H1 (cell line): ENCODE measurements around the gene ADAMTS17. TPM values are rescaled to one million over a fixed set of nuclear protein-coding genes. Genes with fewer than 3 reads are reported as not detected.

Experiments used
- CTCF ChIA-PET: fragments of 300-600 bp; sonication (Branson Sonifier 250); formaldehyde crosslinking; loops from one replicate; lab custom pipeline; 2021; ENCODE audit not compliant: partially characterized antibody; lab: Charles Lee
- POLR2A ChIA-PET: fragments of 300-600 bp; sonication (Branson Sonifier 250); formaldehyde crosslinking; loops from one replicate; lab custom pipeline; 2021; ENCODE audit warnings: inconsistent platforms; ENCODE audit not compliant: partially characterized antibody; lab: Charles Lee
- DNase-seq, 2 experiments: peaks; one replicate each; pipeline versions ENCODE4 v3.0.0 to v3.0.0-alpha.2; 2010 to 2022; ENCODE audit warnings: low spot score in 2 of 2, low read depth in 1 of 2, mixed read lengths in 1 of 2
- FAIRE-seq: peaks from 2 replicates; lab custom pipeline; 2011; peaks lifted over from hg19 to GRCh38; lab: Jason Lieb, UNC
- H2AFZ ChIP-seq: 2 replicates; pipeline ENCODE4 v1.8.1; 2012; ENCODE audit warnings: low read length, inconsistent platforms
- H2AK5ac ChIP-seq: 2 replicates; pipeline ENCODE4 v1.6.1; 2013; ENCODE audit warnings: low read depth, low read length
- H2BK120ac ChIP-seq: replicated peaks from 2 replicates; pipeline ENCODE3; 2013; ENCODE audit warnings: low read depth, low read length, inconsistent platforms
- H2BK12ac ChIP-seq: 2 replicates; pipeline ENCODE4 v1.6.1; 2013; ENCODE audit warnings: low read depth, low read length
- H2BK15ac ChIP-seq: 2 replicates; pipeline ENCODE4 v1.6.1; 2013; ENCODE audit warnings: low read length
- H2BK20ac ChIP-seq: 2 replicates; pipeline ENCODE4 v1.6.1; 2013; ENCODE audit warnings: low read length
- H2BK5ac ChIP-seq: 2 replicates; pipeline ENCODE4 v1.6.1; 2013; ENCODE audit warnings: low read depth, low read length
- H3K14ac ChIP-seq: 2 replicates; pipeline ENCODE4 v1.6.1; 2013; ENCODE audit warnings: inconsistent platforms; ENCODE audit not compliant: insufficient read length
- H3K18ac ChIP-seq: 2 replicates; pipeline ENCODE4 v1.6.1; 2013; ENCODE audit warnings: low read length; ENCODE audit errors: extremely low read depth
- H3K23ac ChIP-seq: 2 replicates; pipeline ENCODE4 v1.6.1; 2013; ENCODE audit warnings: inconsistent platforms; ENCODE audit not compliant: insufficient read length
- H3K23me2 ChIP-seq: 2 replicates; pipeline ENCODE4 v1.6.1; 2013; ENCODE audit warnings: low read depth, low read length
- H3K27ac ChIP-seq: 2 replicates; pipeline ENCODE4 v1.6.1; 2011; ENCODE audit warnings: low read depth, low read length, inconsistent platforms
- H3K27me3 ChIP-seq, 4 experiments: replicated peaks in 1 of 4; 1 replicate in 1 of 4; 2 replicates in 3 of 4; pipeline versions ENCODE4 v1.6.1 to v1.8.1; 2011 to 2013; ENCODE audit warnings: low read length in 3 of 4, mild to moderate bottlenecking in 3 of 4, inconsistent platforms in 2 of 4, mixed read lengths in 2 of 4, moderate library complexity in 1 of 4; ENCODE audit not compliant: control insufficient read depth in 3 of 4, insufficient read depth in 3 of 4; ENCODE audit errors: extremely low read depth in 1 of 4
- H3K36me3 ChIP-seq, 4 experiments: 2 replicates each; pipeline versions ENCODE4 v1.6.1 to v1.8.1; 2011 to 2013; ENCODE audit warnings: mild to moderate bottlenecking in 4 of 4, low read length in 3 of 4, moderate library complexity in 2 of 4, control low read depth in 1 of 4, inconsistent platforms in 1 of 4; ENCODE audit not compliant: insufficient read depth in 4 of 4, control insufficient read depth in 2 of 4
- H3K4ac ChIP-seq: replicated peaks from 2 replicates; pipeline ENCODE3; 2013; ENCODE audit warnings: low read length, low read depth, mixed read lengths, inconsistent platforms; ENCODE audit not compliant: insufficient read length
- H3K4me1 ChIP-seq, 4 experiments: replicated peaks in 1 of 4; 1 replicate in 1 of 4; 2 replicates in 3 of 4; pipeline versions ENCODE4 v1.6.1 to v1.8.1; 2011 to 2013; ENCODE audit warnings: low read length in 3 of 4, inconsistent platforms in 2 of 4, mixed read lengths in 1 of 4; ENCODE audit not compliant: insufficient read depth in 4 of 4, control insufficient read depth in 3 of 4
- H3K4me2 ChIP-seq, 2 experiments: 2 replicates each; pipeline versions ENCODE4 v1.6.1 to v1.8.1; 2011 to 2013; ENCODE audit warnings: low read depth in 2 of 2, low read length in 2 of 2, control low read depth in 1 of 2, inconsistent platforms in 1 of 2, mild to moderate bottlenecking in 1 of 2; ENCODE audit not compliant: insufficient read depth in 1 of 2
- H3K4me3 ChIP-seq, 4 experiments: fragments of 200-600, 300-600 bp in 1 of 4; sonication (generic), shearing (Covaris generic), sonication (Bioruptor Twin) in 1 of 4; 2 replicates each; pipeline versions ENCODE4 v1.5.1 to v1.8.1; 2011 to 2016; ENCODE audit warnings: low read length in 4 of 4, low read depth in 3 of 4, control low read depth in 2 of 4, inconsistent platforms in 2 of 4, mild to moderate bottlenecking in 2 of 4, mixed read lengths in 1 of 4, moderate library complexity in 1 of 4; ENCODE audit not compliant: insufficient read depth in 2 of 4; ENCODE audit errors: extremely low read depth in 1 of 4
- H3K56ac ChIP-seq: replicated peaks from 2 replicates; pipeline ENCODE3; 2013; ENCODE audit warnings: low read depth, mild to moderate bottlenecking, mixed read lengths, low read length, inconsistent platforms; ENCODE audit not compliant: insufficient read length
- H3K79me1 ChIP-seq: 2 replicates; pipeline ENCODE4 v1.6.1; 2013; ENCODE audit warnings: low read depth, low read length, control low read depth
- H3K79me2 ChIP-seq, 2 experiments: 2 replicates each; pipeline versions ENCODE4 v1.6.1 to v1.8.1; 2012 to 2013; ENCODE audit warnings: low read length in 2 of 2, mild to moderate bottlenecking in 2 of 2, inconsistent platforms in 1 of 2; ENCODE audit not compliant: insufficient read depth in 2 of 2, control insufficient read depth in 1 of 2
- H3K9ac ChIP-seq, 4 experiments: replicated peaks in 1 of 4; 1 replicate in 1 of 4; 2 replicates in 3 of 4; pipeline versions ENCODE4 v1.6.1 to v1.8.1; 2011 to 2013; ENCODE audit warnings: low read depth in 3 of 4, low read length in 3 of 4, control low read depth in 2 of 4, mild to moderate bottlenecking in 2 of 4, moderate library complexity in 2 of 4, inconsistent platforms in 1 of 4; ENCODE audit errors: extremely low read depth in 1 of 4
- H3K9me3 ChIP-seq, 2 experiments: 2 replicates each; pipeline versions ENCODE4 v1.6.1 to v1.8.1; 2012 to 2013; ENCODE audit warnings: mild to moderate bottlenecking in 2 of 2, moderate library complexity in 2 of 2, control low read depth in 1 of 2, inconsistent platforms in 1 of 2, low read depth in 1 of 2, low read length in 1 of 2, mixed read lengths in 1 of 2; ENCODE audit not compliant: insufficient read depth in 2 of 2
- H4K20me1 ChIP-seq, 2 experiments: replicated peaks in 1 of 2; 2 replicates each; pipeline versions ENCODE3 to v1.8.1; 2011 to 2013; ENCODE audit warnings: inconsistent platforms in 2 of 2, low read length in 2 of 2, mild to moderate bottlenecking in 1 of 2; ENCODE audit not compliant: insufficient read depth in 2 of 2, control insufficient read depth in 1 of 2
- H4K5ac ChIP-seq: 2 replicates; pipeline ENCODE4 v1.6.1; 2013; ENCODE audit warnings: low read length, low read depth, mixed read lengths, inconsistent platforms; ENCODE audit not compliant: insufficient read length
- H4K8ac ChIP-seq: 2 replicates; pipeline ENCODE4 v1.8.0; 2013; ENCODE audit warnings: mild to moderate bottlenecking, moderate library complexity, low read length, inconsistent platforms; ENCODE audit not compliant: insufficient read depth; ENCODE audit errors: extremely low read depth
- H4K91ac ChIP-seq: replicated peaks from 2 replicates; pipeline ENCODE3; 2013; ENCODE audit warnings: low read length, mixed read lengths, inconsistent platforms; ENCODE audit not compliant: insufficient read length
- RFX5 ChIP-seq: IDR thresholded peaks from 2 replicates; pipeline ENCODE4 v1.6.1; 2011; ENCODE audit warnings: low read depth, low read length, improper control_type of control experiment, borderline replicate concordance
- SP4 ChIP-seq: IDR thresholded peaks from 2 replicates; pipeline ENCODE4 v1.6.1; 2012; ENCODE audit warnings: low read length, inconsistent platforms
- WGBS, 2 experiments: shearing (Covaris generic) in 1 of 2; methylation state at CpG; one replicate each; pipeline versions ENCODE4 v1.1.6 to v1.1.7; 2013 to 2015; ENCODE audit warnings: low lambda C conversion rate in 2 of 2, mixed read lengths in 2 of 2, inconsistent platforms in 1 of 2, low coverage in 1 of 2, missing lambda C conversion rate in 1 of 2; ENCODE audit not compliant: insufficient replicate concordance in 2 of 2, insufficient coverage in 1 of 2, insufficient read length in 1 of 2; ENCODE audit errors: extremely low coverage in 1 of 2, missing lambda C conversion rate in 1 of 2; 5-methylcytosine and 5-hydroxymethylcytosine counted together
- polyA plus RNA-seq, 7 experiments: library from polyadenylated mRNA; depleted of rRNA in 3 of 7; stranded (reverse) in 5 of 7; unstranded in 2 of 7; fragments of >200 nt in 5 of 7; fragments of 200-250 nt in 2 of 7; gene quantifications; 1 replicate in 5 of 7; 2 replicates in 1 of 7; 4 replicates in 1 of 7; pipeline versions ENCODE4 v1.2.1 to v1.2.3, GENCODE V29; 2011 to 2013; ENCODE audit warnings: missing spikeins in 2 of 7, mixed read lengths in 2 of 7
- total RNA-seq: library from RNA; stranded (reverse); fragmentation: NEBNext Ultra II Directional; extraction: Animal tissue kit (Norgen Biotek cat#: 25700); gene quantifications from 2 replicates; pipeline ENCODE4 v1.2.1, GENCODE V29; 2021

The ADAMTS17 gene
- total and polyA plus RNA-seq, 2 of the 8 experiments (the other 6 are each of a cell fraction or from before 2014, with no cell fraction given) = 0.51 to 1.7 TPM

- H3K4ac ChIP-seq = no peak overlapping the region
- no peak overlapping the region; the same call in 1 of the 2 replicates for H2BK15ac ChIP-seq
- no peak overlapping the region for H2BK5ac ChIP-seq
- no peaks in the 10 kb centered on the region for H3K79me1 ChIP-seq
- no peak overlapping the region for H3K23ac ChIP-seq
- ChIA-PET CTCF (interaction anchor here (0.5 to 8.5 kb wide), 40 partner anchors 9 to 659 kb away, joined by 3 to 112 read pairs (median 4); partner anchors contain the start of genes ASB7 and LINS1), POLR2A (interaction anchor here (1.0 to 3.5 kb wide), 3 partner anchors 11 to 253 kb away, joined by 9 to 18 read pairs (median 12); partner anchors contain the start of genes ASB7 and LINS1)
- H2BK20ac ChIP-seq = no peak overlapping the region
- no peak overlapping the region for H2BK12ac ChIP-seq
- H3K27me3 ChIP-seq = peaks cover 0 to 8% (median 5%) of the 10 kb centered on the region in 4 experiments; a peak in 6 of 7 replicates
- H3K9me3 ChIP-seq = no peaks in the 10 kb centered on the region
- no peak overlapping the region for H2AK5ac ChIP-seq
- no peak overlapping the region for H3K18ac ChIP-seq
- H4K5ac ChIP-seq = no peak overlapping the region
- H4K91ac ChIP-seq = no peak overlapping the region
- no peaks in the 10 kb centered on the region; the same call in 1 of the 2 replicates for H3K23me2 ChIP-seq
- H3K56ac ChIP-seq = no peak overlapping the region
- no peak overlapping the region for H2BK120ac ChIP-seq
- H3K4me3 ChIP-seq = peak overlapping the region in 3 of 4 experiments; percentile 64 to 95 (median 91); a peak in 4 of 8 replicates
- no peaks in the 10 kb centered on the region for H3K79me2 ChIP-seq
- DNase-seq (no peak), FAIRE-seq (no peak)
- H3K36me3 ChIP-seq = no peaks in the 10 kb centered on the region; a peak in 1 of 8 replicates
- H4K20me1 ChIP-seq = no peaks in the 10 kb centered on the region
- H4K8ac ChIP-seq = no peak overlapping the region; the same call in 1 of the 2 replicates
- no peak overlapping the region for H3K27ac ChIP-seq
- 53% methylated on average over 17 of the region's 17 CpGs; no CpG with 5 or more reads in 1 of the 2 experiments for WGBS, 2 experiments
- H3K9ac ChIP-seq = no peak overlapping the region
- no peak overlapping the region; the same call in 1 of the 2 replicates for H2AFZ ChIP-seq
- H3K14ac ChIP-seq = no peak overlapping the region
- TF ChIP-seq RFX5 (no peak), SP4 (no peak)
- TF ChIP-seq, all 59 proteins: peak for 0
- peaks cover 0 to 3% (median 1%) of the 10 kb centered on the region in 4 experiments; a peak in 2 of 7 replicates for H3K4me1 ChIP-seq
- H3K4me2 ChIP-seq = peak overlapping the region; percentile 45 to 66
Measured at GRCh38 chr15:100349321-100349695, 7.5 kb upstream of the ADAMTS17 start.
